NT2/D1 (cell line): ENCODE results near the gene PAQR3.

Source experiments
- SUZ12 ChIP-seq: IDR thresholded peaks from 2 replicates; pipeline ENCODE4 v1.6.1; 2011; ENCODE audit not compliant: insufficient read length, insufficient read depth; ENCODE audit errors: extremely low read depth
- YY1 ChIP-seq: IDR thresholded peaks from 2 replicates; pipeline ENCODE4 v1.6.1; 2011; ENCODE audit not compliant: insufficient read length, insufficient read depth
- ZNF274 ChIP-seq: IDR thresholded peaks from 2 replicates; pipeline ENCODE4 v1.6.1; 2011; ENCODE audit warnings: mild to moderate bottlenecking, low read depth, low read length

DNA sequence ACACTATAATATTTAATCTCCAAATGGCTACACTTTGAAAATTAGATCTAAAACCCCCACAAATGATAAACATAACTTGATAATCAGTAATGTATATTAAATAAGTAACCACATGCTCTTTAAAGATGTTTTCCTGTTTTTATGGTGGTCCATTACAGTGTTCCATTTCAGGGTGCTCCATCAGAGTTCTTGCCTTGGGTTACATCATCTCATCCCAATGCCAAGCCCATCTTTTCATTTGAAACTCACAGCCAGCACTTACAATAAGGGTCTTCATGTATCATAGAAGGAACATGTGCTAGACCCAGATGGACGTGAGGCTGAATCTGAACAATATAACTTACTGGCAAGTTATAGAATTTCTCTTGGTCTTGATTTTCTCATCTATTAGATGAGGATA is 10.5 kb upstream of the PAQR3 start:
- TF ChIP-seq SUZ12 (no peak), ZNF274 (no peak), YY1 (no peak)
